GOT3 (cell line): ENCODE measurements around the gene GPR152.

Experiments
- DNase-seq: peaks from one replicate; lab custom pipeline; 2025; ENCODE audit warnings: mixed read lengths; lab: John Stamatoyannopoulos, UW

Gene GPR152

GRCh38 chr11:67423891-67424613 is 28.5 kb downstream of the GPR152 start:
- no peak for DNase-seq

DNA sequence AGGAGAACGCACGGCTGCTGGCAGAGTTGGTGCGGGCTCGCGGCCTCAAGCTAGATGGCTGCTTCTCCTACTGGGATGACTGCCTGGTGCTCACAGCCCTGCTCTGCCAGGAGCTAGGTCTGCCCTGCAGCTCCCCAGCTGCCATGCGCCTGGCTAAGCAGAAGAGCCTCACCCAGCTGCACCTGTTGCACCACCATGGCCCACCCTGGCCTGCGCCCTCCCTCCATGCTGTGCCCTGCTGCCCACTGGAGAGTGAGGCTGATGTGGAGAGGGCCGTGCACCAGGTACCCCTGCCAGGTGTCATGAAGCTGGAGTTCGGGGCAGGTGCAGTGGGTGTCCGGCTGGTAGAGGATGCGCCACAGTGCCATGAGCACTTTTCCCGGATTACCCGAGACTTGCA is 29.1 kb downstream of the GPR152 start:
- no peak for DNase-seq

DNA sequence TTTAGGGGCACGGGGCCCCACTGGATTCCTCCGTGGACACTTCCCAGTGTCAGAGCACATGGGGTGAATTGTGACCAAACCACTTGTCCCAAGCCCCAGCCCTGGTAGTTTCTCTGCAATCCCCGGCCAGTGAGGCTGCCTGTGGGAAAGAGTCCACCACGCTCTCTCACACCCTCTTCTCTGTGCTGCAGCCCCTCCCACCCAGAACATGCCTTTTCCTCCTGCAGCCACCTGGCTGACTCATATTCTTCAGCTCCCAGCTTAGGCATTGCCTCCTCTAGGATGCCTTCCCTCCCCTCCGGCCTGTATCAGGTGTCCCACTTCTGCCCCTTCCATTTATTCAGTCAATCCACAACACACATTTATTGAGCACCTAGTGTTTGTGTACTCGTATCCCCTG is 29.6 kb downstream of the GPR152 start:
- no peak for DNase-seq

DNA sequence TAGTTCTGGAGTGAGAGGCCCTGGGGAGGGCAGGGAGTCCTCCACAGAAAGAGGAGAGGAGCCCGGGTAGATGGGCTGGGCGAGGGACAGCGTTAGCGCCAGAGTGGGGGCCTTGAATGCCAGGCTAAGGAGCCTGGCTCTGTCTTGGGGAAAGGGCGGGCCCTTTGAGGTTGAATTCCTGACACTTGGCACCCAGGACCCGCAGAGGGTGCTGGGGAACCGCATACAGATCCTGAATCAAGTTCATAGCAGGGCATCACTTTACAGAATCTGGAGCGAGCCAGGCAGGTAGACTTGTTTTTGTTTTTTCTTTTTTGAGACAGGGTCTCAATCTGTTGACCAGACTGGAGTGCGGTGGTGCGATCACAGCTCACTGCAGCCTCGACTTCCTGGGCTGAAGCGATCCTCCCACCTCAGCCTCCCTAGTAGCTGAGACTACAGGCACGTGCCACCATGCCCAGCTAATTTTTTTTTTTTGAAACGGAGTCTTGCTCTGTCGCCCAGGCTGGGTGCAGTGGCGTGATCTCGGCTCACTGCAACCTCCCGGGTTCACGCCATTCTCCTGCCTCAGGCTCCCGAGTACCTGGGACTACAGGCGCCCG is 31.0 kb downstream of the GPR152 start:
- no peak for DNase-seq

GRCh38 chr11:67420646-67421429 is 31.7 kb downstream of the GPR152 start:
- DNase-seq: peak; percentile 65

GRCh38 chr11:67420147-67420645 is 32.3 kb downstream of the GPR152 start:
- DNase-seq: no peak

GRCh38 chr11:67419325-67420049 is 33.0 kb downstream of the GPR152 start:
- DNase-seq: no peak

DNA sequence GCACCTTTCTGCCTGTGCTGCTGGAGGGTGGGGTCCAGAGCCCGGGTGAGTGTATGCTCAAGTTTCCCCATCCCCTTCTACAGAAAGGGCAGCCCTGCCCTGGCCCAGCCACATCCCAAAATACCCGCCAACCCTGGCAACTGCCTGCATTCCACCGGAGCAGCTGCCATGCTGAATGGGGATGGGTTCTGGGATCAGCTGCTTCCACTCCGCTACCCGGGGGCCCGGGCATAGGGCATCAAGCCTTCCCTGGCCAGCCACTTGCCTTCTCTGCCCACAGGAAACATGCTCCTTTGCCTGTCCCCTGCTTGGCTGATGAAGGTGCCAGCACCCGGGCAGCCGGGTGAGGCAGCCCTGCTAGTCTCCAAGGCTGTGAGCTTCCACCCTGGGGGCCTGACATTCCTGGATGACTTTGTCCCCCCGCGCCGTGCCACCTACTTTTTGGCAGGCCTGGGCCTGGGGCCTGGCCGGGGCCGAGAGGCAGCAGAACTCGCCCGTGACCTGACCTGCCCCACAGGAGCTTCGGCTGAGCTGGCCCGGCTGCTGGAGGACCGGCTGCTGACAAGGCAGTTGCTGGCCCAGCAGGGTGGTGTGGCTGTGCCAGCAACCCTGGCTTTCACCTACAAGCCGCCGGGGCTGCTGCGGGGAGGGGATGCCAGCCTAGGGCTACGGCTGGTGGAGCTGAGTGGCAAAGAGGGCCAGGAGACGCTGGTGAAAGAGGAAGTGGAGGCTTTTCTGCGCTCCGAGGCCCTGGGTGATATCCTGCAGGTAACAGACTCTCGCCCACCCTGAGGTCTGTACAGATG is 33.9 kb downstream of the GPR152 start:
- no peak for DNase-seq

- DNase-seq: no peak
Measured at GRCh38 chr11:67417425-67417824, 35.1 kb downstream of the GPR152 start.

- DNase-seq: no peak
Measured at GRCh38 chr11:67416416-67417335, 35.9 kb downstream of the GPR152 start.

DNA sequence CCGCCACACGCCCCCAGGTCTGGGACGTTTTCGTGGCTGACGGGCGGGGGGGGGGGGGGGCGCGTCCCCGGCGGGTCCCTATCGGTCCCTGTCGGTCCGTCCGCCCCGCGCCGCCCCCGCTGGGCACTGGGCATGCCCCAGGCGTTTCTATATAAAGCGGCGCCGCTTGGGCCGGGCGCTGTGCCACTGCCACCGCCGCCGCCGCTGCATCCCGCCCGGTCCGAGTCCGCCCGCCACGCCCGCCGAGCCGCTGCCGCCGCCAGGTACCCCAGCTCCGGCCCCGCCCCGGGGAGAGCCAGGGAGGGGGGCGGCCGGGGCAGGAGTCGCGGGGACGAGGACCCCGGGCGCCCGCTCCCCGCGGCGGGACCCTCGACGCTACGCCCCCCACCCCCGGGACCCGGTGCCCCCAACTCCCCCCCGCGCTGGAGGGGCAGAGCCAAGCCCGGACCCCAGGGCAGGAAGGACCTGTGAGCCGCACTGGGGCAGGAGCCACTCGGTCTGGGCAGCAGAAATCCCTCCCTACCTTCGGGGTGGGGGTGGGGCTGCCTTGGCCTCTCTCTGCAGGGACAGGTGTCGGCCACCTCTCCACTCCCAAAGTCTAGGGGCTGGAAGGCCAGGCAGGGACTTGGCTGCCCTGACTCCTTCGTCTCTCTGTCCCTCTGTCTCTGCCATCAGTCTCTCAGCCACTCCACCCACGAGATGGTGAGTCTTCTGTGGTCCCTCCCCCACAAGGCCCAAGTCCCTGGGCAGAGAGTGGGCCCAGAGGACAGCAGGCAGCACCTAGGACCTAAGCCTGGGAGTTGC is 36.8 kb downstream of the GPR152 start, which contains the start of gene CARNS1:
Gene CARNS1, plus strand, starts transcription at position 178 of the 804 bp plus-strand sequence. Its CDS starts 522 bp downstream, at position 700.
- no peak for DNase-seq

DNA sequence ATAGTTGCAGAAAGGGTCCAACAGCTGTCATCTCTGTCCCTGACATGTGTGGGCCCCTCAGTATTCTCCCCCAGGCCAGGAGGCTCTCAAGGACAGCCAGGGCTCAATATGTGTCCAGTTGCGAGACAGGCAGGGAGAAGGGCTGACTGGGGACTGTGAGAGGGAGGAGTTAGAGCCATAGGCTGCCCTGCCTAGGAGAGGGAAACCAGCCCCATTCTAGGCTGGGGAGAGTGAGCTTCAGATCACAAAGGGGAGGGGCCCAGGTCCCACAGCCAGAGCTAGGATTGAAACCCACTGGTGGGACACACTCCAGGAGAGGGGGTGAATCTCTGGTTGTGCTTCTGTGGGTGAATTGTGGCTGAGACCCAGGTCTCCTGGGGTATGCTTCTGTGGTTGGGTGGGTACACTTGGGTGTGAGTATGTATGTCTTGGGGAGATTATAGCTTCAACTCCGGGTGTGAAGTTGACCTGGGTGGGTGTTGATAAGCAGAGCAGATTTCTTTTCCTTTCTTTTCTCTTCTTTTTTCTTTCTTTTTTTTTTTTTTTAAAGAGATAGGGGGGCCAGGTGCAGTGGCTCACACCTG is 39.2 kb downstream of the GPR152 start:
- no peak for DNase-seq

- DNase-seq: no peak
Measured at GRCh38 chr11:67412495-67413179, 39.9 kb downstream of the GPR152 start.

- no peak for DNase-seq
Measured at GRCh38 chr11:67411785-67412152, 40.8 kb downstream of the GPR152 start.

- no peak for DNase-seq
Measured at GRCh38 chr11:67410984-67411784, 41.3 kb downstream of the GPR152 start.

DNA sequence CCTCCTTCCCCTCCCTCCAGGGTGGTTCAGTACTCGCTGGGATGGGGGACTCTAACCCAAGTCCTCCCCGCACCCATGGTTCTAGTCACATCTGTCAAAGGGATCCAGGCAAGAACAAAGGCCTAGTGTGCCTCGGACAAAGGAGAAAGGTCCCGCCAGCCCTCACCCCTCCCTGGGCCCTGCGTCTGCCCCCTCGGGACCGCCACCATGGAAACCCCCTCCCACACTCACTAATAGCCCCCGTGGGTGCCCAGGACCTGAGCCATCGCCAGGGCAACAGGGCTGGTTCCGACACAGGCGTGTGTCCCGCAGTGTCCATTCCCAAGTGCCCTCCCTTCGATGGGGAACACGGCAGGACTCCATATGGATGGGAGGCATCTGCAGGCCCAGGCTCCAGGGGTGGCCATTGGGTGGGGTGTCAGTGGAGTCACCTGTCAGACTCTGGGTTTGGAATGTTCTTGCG is 42.1 kb downstream of the GPR152 start:
- no peak for DNase-seq

DNA sequence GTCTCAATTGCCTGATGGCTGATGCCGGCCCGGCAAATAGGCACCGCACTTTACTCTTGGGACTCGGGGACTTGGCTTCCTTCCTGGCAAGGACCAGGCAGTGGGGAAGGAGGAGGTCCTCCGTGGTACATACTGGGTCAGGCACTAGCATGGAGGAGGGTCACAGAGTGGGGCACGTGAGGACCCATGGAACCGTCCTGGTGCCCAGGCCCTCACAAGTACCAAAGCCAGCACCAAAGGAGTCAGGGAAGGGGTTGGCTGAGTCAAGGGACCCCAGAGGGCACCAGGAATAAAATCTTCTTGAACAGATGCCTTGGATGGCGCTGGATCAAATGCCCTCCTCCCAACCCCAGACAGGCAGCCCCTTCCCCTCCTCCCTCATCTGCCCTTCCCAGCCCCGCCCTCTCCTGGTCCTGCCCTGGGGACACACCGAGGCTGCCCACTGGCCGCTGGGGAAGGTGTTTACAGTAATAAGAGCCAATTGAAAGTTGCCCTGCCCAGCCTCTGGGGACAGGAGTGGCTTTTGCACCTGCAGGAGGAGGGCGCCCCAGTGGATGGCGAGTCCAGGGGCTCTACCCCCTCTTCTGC is 42.7 kb downstream of the GPR152 start:
- no peak for DNase-seq
